OCI-LY1 (cell line): ENCODE measurements around the gene PCF11.

Experiments
- EZH2 ChIP-seq: fragments of 200-600 bp; sonication (generic), shearing (Covaris generic); IDR thresholded peaks from 2 replicates; pipeline ENCODE4 v1.8.0; 2017; ENCODE audit warnings: borderline replicate concordance, mixed run types, mild to moderate bottlenecking, antibody characterized with exemption, low read length, moderate library complexity, mixed read lengths
- TF ChIP-seq, protein P1 (sequence below): fragments of 200-600 bp; sonication (generic), shearing (Covaris generic); IDR thresholded peaks from 2 replicates; pipeline ENCODE4 v1.5.1; 2017; ENCODE audit warnings: mild to moderate bottlenecking, antibody characterized with exemption, low read length, moderate library complexity, mixed read lengths

DNA sequence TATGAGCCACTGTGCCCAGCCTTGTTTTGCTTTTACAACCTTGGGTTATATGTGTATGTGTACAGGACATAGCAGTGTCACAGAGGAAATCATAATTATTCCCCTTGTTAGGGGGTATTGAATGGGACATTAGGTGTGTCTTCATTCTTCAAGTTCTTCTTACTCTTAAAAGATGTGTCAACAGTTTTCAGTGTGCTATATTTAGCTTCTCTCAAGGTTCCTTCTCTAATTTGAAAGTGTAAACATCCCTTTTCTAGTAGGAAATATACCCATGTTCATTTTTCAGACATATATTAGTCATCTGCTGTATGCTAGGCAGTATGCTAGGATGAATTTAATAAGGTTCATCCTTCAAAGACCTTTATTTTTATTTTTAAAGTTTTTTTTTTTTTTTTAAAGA is 17.1 kb downstream of the PCF11 start:
- TF ChIP-seq, protein P1, sequence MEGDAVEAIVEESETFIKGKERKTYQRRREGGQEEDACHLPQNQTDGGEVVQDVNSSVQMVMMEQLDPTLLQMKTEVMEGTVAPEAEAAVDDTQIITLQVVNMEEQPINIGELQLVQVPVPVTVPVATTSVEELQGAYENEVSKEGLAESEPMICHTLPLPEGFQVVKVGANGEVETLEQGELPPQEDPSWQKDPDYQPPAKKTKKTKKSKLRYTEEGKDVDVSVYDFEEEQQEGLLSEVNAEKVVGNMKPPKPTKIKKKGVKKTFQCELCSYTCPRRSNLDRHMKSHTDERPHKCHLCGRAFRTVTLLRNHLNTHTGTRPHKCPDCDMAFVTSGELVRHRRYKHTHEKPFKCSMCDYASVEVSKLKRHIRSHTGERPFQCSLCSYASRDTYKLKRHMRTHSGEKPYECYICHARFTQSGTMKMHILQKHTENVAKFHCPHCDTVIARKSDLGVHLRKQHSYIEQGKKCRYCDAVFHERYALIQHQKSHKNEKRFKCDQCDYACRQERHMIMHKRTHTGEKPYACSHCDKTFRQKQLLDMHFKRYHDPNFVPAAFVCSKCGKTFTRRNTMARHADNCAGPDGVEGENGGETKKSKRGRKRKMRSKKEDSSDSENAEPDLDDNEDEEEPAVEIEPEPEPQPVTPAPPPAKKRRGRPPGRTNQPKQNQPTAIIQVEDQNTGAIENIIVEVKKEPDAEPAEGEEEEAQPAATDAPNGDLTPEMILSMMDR = no peak
- TF ChIP-seq EZH2 = no peak
